DMS114 treated with DMSO at 0.1 percent for 48 hours (cell line): ENCODE results near the gene ACMSD.
"Not testable (repeated sequence)": the region's sequence is repeated elsewhere in the genome, so short reads cannot be mapped to it uniquely, and the experiment has no call there.

Source experiments
- DNase-seq: peaks from one replicate; lab custom pipeline; 2025; ENCODE audit not compliant: unreplicated experiment; lab: John Stamatoyannopoulos, UW

ACMSD gene

DNA sequence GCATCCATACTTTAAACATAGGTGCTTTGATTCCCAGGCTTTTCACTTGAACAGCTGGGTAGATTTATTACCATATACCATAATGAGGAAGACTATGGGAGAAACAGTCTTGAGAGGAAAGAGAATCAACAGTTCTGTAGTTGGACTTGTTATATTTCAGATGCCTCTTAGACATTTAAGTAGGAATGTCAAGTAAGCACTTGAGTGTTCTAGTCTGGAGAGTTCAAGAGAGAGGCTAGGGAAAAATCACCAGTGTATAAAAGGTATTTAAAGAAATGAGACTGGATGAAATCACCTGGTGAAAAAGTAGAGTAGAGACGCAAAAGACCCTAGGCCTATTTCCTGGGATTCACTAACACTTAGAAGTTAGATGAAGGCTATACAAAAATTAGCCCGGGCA lies 66.8 kb downstream of the ACMSD start:
- DNase-seq, result no peak

DNA sequence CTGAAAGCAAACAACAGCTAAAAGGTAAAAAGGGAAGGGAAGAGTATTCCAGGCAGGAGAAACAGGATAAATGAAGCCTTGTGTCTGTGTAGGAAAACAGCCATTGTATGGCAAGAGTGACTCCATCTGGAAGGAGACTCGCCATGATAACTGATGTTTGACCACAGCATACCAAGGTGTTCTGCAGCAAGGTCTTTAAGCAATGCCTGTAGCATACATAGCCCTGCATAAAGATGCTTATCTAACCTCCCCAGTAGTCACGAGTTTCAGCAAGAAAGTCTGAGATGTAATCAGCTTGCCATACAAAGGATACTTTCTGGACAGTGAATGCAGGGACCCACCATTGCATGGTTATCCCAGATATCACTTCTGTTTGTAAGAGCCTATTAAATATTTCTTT lies 68.3 kb downstream of the ACMSD start:
- DNase-seq, result no peak

DNA sequence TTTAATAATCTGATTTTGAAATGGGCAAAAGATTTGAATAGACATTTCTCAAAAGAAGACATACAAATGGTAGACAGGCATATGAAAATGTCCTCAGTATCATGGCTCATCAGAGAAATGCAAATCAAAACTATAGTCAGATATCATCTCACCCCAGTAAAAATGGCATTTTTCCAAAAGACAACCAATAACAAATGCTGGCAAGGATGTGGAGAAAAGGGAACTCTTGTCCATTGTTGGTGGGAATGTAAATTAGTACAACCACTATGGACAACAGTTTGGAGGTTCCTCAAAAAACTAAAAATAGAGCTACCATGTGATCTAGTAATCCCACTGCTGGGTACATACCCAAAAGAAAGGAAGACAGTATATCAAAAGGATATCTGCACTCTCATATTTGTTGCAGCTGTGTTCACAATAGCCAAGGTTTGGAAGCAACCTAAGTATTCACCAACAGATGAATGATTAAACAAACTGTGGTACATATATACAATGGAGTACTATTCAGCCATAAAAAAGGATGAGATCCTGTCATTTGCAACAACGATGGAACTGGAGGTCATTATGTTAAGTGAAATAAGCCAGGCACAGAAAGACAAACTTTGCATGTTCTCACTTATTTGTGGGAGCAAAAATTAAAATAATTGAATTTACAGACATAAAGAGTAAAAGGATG lies 69.2 kb downstream of the ACMSD start:
- not testable (repeated sequence) for DNase-seq

GRCh38 chr2:134910763-134911399 lies 72.5 kb downstream of the ACMSD start:
- no peak for DNase-seq

GRCh38 chr2:134911400-134911785 lies 73.0 kb downstream of the ACMSD start:
- DNase-seq, result no peak

DNA sequence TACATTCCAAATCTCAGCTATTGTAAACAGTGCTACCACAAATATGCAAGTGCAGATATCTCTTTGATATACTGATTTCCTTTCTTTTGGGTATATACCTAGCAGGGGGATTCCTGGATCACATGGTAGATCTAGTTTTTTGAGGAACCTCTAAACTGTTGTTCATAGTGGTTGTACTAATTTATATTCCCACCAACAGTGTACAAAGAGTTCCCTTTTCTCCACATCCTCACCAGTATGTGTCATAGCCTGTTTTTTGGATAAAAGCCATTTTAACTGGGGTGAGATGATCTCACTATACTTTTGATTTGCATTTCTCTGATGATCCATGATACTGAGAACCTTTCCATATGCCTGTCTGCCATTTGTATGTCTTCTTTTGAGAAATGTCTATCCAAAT lies 73.9 kb downstream of the ACMSD start:
- no peak for DNase-seq

GRCh38 chr2:134917360-134917865 lies 79.0 kb downstream of the ACMSD start:
- no peak for DNase-seq

DNA sequence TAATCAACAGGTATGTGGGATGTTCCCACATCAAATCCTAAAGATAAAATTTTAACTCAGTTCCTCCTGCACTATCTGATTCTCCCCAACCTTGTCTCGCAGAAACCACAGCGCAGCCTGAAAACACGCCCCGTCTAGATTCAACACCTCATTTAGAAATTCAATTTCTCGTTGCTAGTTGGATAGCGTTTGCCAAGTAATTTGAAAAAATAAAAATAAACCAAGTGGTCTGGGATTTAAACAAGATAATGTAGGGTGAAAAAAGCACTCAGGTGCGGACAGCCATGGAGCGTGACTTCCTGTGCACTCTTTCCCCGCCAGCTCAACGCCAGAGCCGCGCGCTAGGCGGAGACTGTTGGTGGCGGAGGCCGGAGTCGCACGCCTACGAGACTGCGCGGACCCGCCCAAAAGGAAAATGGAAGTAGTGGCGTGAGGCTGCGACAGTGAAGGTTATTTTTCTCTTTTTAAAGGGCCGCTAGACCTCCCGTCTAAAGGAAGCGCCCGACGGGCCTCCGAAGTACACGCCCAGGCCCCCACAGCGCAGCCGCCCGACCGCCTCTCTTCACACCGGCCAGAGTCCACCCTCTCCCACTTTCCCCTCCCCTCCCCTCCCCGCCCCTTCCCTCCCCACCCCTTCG lies 79.6 kb downstream of the ACMSD start:
- peak; percentile 94 for DNase-seq

GRCh38 chr2:134918526-134919340 lies 80.3 kb downstream of the ACMSD start, which contains the start of gene CCNT2:
CCNT2 (plus strand) TSS chr2:134918822; CDS start chr2:134918855, 33 bp downstream.
- peak; percentile 94 for DNase-seq

- DNase-seq, result no peak
These were observed 81.2 kb downstream of the ACMSD start for GRCh38 chr2:134919341-134920210.

DNA sequence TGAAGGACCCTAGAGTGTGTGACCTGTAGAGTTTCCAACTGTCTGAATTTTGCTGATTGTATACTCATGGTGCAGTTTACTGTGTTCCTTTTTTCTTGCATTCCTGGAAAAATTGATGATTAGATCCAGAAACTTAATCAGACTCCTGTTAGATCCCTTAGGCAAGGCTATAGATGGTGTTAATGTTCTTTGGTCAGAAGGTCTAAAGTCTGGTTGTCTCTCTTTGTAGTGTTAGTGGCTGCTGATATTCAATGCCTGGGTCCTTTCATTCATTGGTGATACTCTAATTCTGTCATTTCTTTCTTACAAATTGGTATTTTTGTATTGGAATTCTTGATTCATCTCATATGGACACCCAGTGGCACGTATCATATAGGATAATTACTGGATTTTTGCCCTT lies 86.5 kb downstream of the ACMSD start:
- DNase-seq, result no peak

DNA sequence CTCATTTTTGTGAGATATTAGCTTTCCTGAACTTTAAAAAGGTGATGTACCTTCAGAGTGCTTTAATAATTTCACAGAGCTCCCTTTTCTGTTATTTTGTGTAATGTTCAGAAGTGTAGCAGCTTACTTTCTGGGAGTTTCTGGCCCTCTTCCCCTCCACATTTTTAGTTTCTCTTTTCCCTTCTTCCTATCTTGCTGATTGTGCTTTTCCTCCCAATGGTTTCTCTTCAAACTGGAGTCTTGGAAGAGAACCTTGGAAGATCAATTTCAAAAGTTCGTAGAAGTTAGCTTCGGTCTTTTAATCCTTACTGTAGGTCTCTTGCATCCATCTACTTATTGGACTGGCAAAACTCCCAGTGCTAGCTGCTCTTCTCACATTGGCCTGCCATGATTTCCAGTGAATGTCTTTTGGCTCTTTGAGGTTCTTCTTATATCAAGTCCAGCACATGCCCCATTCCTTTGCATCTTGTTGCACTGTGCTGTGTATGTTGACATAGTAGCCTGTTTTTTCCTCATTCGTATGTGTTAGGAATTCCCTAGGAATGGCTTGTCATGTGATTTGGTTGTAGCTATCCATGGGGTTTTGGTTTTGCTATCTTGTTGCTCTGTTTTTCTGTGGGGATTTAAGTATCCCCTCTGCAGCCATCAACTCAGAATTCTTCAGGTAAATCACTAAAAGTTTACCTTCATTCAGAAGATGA lies 88.0 kb downstream of the ACMSD start:
- no peak for DNase-seq

GRCh38 chr2:134927195-134927594 lies 88.8 kb downstream of the ACMSD start:
- no peak for DNase-seq

DNA sequence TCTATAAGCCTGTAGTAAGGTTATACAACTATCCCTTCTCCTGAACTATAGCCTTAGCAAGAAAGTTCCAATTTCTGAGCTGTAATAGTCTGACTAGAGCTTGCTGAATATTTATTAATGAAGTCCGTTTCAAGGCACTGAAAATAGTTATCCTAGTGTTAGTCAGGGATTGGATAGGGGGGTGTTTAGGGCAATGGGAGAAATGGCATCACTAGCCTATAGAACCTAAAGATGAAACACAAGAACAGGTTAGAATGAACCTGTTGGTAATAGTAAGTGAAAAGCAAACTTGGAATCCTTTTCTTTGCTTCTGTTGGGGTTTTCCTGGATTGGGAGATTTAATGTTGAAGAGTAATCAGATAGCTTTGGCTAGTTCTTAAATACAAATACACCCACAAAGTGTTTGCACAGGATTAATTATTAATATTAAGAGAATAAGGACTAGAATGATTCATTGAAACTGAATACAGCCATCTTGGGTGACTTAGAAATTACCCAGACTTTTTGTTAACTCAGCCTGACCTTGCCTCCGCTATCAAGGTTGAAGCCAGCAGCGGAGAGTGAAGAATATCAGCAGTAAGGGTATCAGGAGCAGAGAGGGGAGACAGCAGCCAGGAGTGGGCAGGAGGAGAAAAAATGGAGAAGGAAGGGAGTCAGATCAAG lies 94.6 kb downstream of the ACMSD start:
- DNase-seq, result no peak

GRCh38 chr2:134933732-134934131 lies 95.3 kb downstream of the ACMSD start:
- DNase-seq, result no peak

DNA sequence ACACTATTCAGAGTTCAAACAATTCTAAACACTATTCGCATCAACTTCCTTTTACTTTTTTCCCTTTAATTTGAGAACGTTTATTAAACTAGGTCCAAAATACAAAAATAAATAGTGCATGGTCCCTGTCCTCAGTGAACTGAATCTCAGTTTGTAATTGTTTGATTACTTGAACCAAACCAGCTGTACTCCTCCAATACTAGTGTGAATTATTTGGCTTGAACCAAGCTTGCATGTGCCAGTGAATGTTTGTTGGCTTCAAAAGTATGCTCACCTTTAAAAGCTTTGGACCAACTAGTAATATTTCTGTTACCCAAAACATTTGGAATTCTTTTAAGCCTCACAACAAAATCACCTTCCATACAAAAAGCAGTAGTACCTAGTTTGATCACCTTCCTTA lies 95.7 kb downstream of the ACMSD start:
- no peak for DNase-seq

DNA sequence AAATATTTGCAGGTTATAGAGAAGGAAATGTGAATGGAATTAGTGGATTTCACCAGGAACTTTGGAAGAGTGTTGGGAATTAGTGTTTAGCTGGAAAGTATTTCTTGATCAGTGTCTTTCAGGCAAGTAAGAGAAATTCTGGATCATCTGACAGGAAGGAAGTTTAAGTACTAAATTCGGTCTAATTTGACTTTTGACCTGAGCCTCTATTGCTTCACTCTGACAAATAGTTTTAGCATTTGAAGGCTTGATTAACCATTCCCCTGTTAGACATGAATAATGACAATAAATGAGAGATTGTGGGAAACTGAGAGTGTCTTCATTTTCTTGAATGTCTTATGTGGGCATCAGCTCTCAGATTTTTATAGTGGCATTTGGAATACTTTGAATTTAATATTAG lies 96.2 kb downstream of the ACMSD start:
- DNase-seq, result no peak

- DNase-seq, result no peak
These were observed 98.3 kb downstream of the ACMSD start for GRCh38 chr2:134936691-134937090.

GRCh38 chr2:134943540-134943939 lies 105.1 kb downstream of the ACMSD start:
- DNase-seq, result no peak
